Neural cell (in vitro differentiated cells): ENCODE results near the gene FBLN7.

Source experiments
- CTCF ChIP-seq: fragments of 450-650 bp; IDR thresholded peaks from 2 replicates; pipeline ENCODE4 v1.5.1; 2014; ENCODE audit warnings: antibody characterized with exemption, mild to moderate bottlenecking, moderate library complexity; ENCODE audit not compliant: poor library complexity, severe bottlenecking
- EP300 ChIP-seq: fragments of 450-650 bp; conservative IDR thresholded peaks from 2 replicates; pipeline ENCODE4 v1.6.1; 2014; ENCODE audit warnings: antibody characterized with exemption, mild to moderate bottlenecking, moderate library complexity; ENCODE audit not compliant: poor library complexity, severe bottlenecking
- MXI1 ChIP-seq: fragments of 450-650 bp; conservative IDR thresholded peaks from 2 replicates; pipeline ENCODE4 v1.6.1; 2014; ENCODE audit warnings: antibody characterized with exemption, mild to moderate bottlenecking; ENCODE audit not compliant: poor library complexity, severe bottlenecking
- REST ChIP-seq: IDR thresholded peaks from 2 replicates; pipeline ENCODE4 v1.6.1; 2012; ENCODE audit warnings: borderline replicate concordance

GRCh38 chr2:112156152-112156986 is 18.2 kb downstream of the FBLN7 start:
- no peak for TF ChIP-seq CTCF
- no peak for TF ChIP-seq EP300
- no peak for TF ChIP-seq MXI1
- TF ChIP-seq REST, result no peak
